ENCODE results near the gene TMEM196. TPM values are rescaled to one million over a fixed set of nuclear protein-coding genes. Genes with fewer than 3 reads are reported as not detected.

TMEM196 gene
- total RNA-seq, 1 experiment from 2014 or later: not detected

GRCh38 chr7:19744075-19744474, 29.3 kb downstream of the TMEM196 start:
- POLR2A ChIA-PET: no interaction called here
- H3K27me3 ChIP-seq (ENCODE audit: control insufficient read depth, insufficient read depth, low read length): peaks cover 5% of the 10 kb centered on the region; the same call in 1 of the 2 replicates
- intact Hi-C loops (cut with micrococcal nuclease; ENCODE audit: unreplicated experiment) (no loop called here), in situ Hi-C loops (cut with HindIII; ENCODE audit: low pct_unique_long_range_greater_than_20kb, low sequenced_read_pairs) (no loop called here)
- H3K4me3 ChIP-seq (ENCODE audit: low read depth in 2 of 2, low read length in 2 of 2): no peak overlapping the region
- no peaks in the 10 kb centered on the region for H3K4me1 ChIP-seq (ENCODE audit: control insufficient read depth, insufficient read depth, low read length)
- ATAC-seq (no peak), DNase-seq (ENCODE audit: low read depth, low spot score) (no peak)
- CTCF ChIA-PET: no interaction called here
- H3K27ac ChIP-seq (ENCODE audit: low read length): no peak overlapping the region
- TF ChIP-seq POLR2AphosphoS5 (IDR thresholded peaks at IDR 0.05; ENCODE audit: low read depth, low read length) (no peak), SIN3A (IDR thresholded peaks at IDR 0.05; ENCODE audit: borderline replicate concordance, insufficient read depth, low read depth, low read length) (no peak)
- BruUV-seq (replicated peaks): no TSS peak
- H3K9me3 ChIP-seq (ENCODE audit: control insufficient read depth, insufficient read depth, low read depth, low read length): no peaks in the 10 kb centered on the region
- no peaks in the 10 kb centered on the region for H3K36me3 ChIP-seq (ENCODE audit: control insufficient read depth, insufficient read depth, low read length)

- Histone ChIP-seq H3K4me3 (ENCODE audit: low read depth in 2 of 2, low read length in 2 of 2) (no peak overlapping the region), H3K9me3 (ENCODE audit: control insufficient read depth, insufficient read depth, low read depth, low read length) (no peaks in the 10 kb centered on the region), H3K4me1 (ENCODE audit: control insufficient read depth, insufficient read depth, low read length) (no peaks in the 10 kb centered on the region), H3K36me3 (ENCODE audit: control insufficient read depth, insufficient read depth, low read length) (no peaks in the 10 kb centered on the region), H3K27ac (ENCODE audit: low read length) (no peak overlapping the region), H3K27me3 (ENCODE audit: control insufficient read depth, insufficient read depth, low read length) (peaks cover 16% of the 10 kb centered on the region)
- POLR2A ChIA-PET: no interaction called here
- intact Hi-C loops (cut with micrococcal nuclease; ENCODE audit: unreplicated experiment): no loop called here
- DNase-seq (ENCODE audit: low read depth, low spot score) (no peak), ATAC-seq (no peak)
- in situ Hi-C loops (cut with HindIII; ENCODE audit: low pct_unique_long_range_greater_than_20kb, low sequenced_read_pairs): no loop called here
- no TSS peak for BruUV-seq (replicated peaks)
- TF ChIP-seq SIN3A (IDR thresholded peaks at IDR 0.05; ENCODE audit: borderline replicate concordance, insufficient read depth, low read depth, low read length) (no peak), POLR2AphosphoS5 (IDR thresholded peaks at IDR 0.05; ENCODE audit: low read depth, low read length) (no peak)
- TF ChIP-seq, protein P1, sequence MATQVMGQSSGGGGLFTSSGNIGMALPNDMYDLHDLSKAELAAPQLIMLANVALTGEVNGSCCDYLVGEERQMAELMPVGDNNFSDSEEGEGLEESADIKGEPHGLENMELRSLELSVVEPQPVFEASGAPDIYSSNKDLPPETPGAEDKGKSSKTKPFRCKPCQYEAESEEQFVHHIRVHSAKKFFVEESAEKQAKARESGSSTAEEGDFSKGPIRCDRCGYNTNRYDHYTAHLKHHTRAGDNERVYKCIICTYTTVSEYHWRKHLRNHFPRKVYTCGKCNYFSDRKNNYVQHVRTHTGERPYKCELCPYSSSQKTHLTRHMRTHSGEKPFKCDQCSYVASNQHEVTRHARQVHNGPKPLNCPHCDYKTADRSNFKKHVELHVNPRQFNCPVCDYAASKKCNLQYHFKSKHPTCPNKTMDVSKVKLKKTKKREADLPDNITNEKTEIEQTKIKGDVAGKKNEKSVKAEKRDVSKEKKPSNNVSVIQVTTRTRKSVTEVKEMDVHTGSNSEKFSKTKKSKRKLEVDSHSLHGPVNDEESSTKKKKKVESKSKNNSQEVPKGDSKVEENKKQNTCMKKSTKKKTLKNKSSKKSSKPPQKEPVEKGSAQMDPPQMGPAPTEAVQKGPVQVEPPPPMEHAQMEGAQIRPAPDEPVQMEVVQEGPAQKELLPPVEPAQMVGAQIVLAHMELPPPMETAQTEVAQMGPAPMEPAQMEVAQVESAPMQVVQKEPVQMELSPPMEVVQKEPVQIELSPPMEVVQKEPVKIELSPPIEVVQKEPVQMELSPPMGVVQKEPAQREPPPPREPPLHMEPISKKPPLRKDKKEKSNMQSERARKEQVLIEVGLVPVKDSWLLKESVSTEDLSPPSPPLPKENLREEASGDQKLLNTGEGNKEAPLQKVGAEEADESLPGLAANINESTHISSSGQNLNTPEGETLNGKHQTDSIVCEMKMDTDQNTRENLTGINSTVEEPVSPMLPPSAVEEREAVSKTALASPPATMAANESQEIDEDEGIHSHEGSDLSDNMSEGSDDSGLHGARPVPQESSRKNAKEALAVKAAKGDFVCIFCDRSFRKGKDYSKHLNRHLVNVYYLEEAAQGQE (IDR thresholded peaks at IDR 0.05; ENCODE audit: insufficient read depth in 1 of 2, low read depth in 2 of 2, low read length in 1 of 2): no peak
- CTCF ChIA-PET: no interaction called here
Measured at GRCh38 chr7:19728716-19729115, 44.7 kb downstream of the TMEM196 start.

DNA sequence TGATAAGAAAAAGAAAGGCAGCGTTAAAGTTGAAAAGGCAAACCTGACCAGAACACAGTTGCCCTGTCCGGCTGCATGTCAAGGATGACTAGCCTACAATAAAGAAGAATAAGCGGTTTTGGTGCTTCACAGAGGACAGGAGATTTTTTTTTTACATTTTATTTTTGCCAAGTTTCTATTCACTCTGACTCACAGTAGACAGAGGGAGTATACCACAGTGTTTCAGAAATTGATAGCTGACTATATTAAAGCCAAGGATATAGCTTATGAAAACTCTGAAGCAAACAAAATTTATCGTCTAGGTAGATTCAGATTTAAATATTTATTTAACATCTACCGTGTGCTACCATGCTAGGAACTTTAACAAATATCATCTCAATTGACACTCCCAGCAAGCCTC, 47.6 kb downstream of the TMEM196 start:
- intact Hi-C loops (cut with micrococcal nuclease; ENCODE audit: unreplicated experiment) (no loop called here), in situ Hi-C loops (cut with HindIII; ENCODE audit: low pct_unique_long_range_greater_than_20kb, low sequenced_read_pairs) (no loop called here)
- DNase-seq (ENCODE audit: low read depth, low spot score) (no peak), ATAC-seq (no peak)
- TF ChIP-seq, protein P1 (IDR thresholded peaks at IDR 0.05; ENCODE audit: insufficient read depth in 1 of 2, low read depth in 2 of 2, low read length in 1 of 2): no peak
- no peak for TF ChIP-seq CTCF (IDR thresholded peaks at IDR 0.05)
- TF ChIP-seq SIN3A (IDR thresholded peaks at IDR 0.05; ENCODE audit: borderline replicate concordance, insufficient read depth, low read depth, low read length): no peak
- no peak for TF ChIP-seq POLR2AphosphoS5 (IDR thresholded peaks at IDR 0.05; ENCODE audit: low read depth, low read length)
- no peak for TF ChIP-seq TCF7L2 (IDR thresholded peaks at IDR 0.05; ENCODE audit: low read depth, low read length)
- Histone ChIP-seq H3K27me3 (ENCODE audit: control insufficient read depth, insufficient read depth, low read length) (peaks cover 24% of the 10 kb centered on the region), H3K4me1 (ENCODE audit: control insufficient read depth, insufficient read depth, low read length) (no peaks in the 10 kb centered on the region), H3K27ac (ENCODE audit: low read length) (no peak overlapping the region), H3K9me3 (ENCODE audit: control insufficient read depth, insufficient read depth, low read depth, low read length) (no peaks in the 10 kb centered on the region), H3K36me3 (ENCODE audit: control insufficient read depth, insufficient read depth, low read length) (no peaks in the 10 kb centered on the region), H3K4me3 (ENCODE audit: low read depth in 2 of 2, low read length in 2 of 2) (no peak overlapping the region)
- ChIA-PET POLR2A (no interaction called here), CTCF (no interaction called here)
- BruUV-seq (replicated peaks): no TSS peak
